ENCODE data around the gene LAMA3.

LAMA3 gene

GRCh38 chr18:23671564-23671963 is 17.7 kb upstream of the LAMA3 start:
- no peak for DNase-seq

- no peak for DNase-seq
Observed at GRCh38 chr18:23673725-23674124, 15.5 kb upstream of the LAMA3 start.

- no peak for DNase-seq
Observed at GRCh38 chr18:23675236-23675635, 14.0 kb upstream of the LAMA3 start.

- DNase-seq = no peak
Observed at GRCh38 chr18:23675896-23676295, 13.4 kb upstream of the LAMA3 start.

- no peak for DNase-seq
Observed at GRCh38 chr18:23682045-23682444, 7.2 kb upstream of the LAMA3 start.

GRCh38 chr18:23682472-23682871 is 6.8 kb upstream of the LAMA3 start:
- DNase-seq = no peak

- DNase-seq = no peak
Observed at GRCh38 chr18:23683155-23683554, 6.1 kb upstream of the LAMA3 start.

- peak; percentile 22 for DNase-seq
Observed at GRCh38 chr18:23683671-23684070, 5.6 kb upstream of the LAMA3 start.

- DNase-seq = no peak
Observed at GRCh38 chr18:23684515-23685197, 4.6 kb upstream of the LAMA3 start.

GRCh38 chr18:23688528-23688927 is 725 bp upstream of the LAMA3 start:
- DNase-seq = no peak

GRCh38 chr18:23689616-23690504 is 607 bp downstream of the LAMA3 start:
- DNase-seq = peak; percentile 12

GRCh38 chr18:23690505-23691068 is 1.3 kb downstream of the LAMA3 start:
- DNase-seq = no peak

GRCh38 chr18:23693846-23694245 is 4.6 kb downstream of the LAMA3 start:
- no peak for DNase-seq

GRCh38 chr18:23694637-23695430 is 5.6 kb downstream of the LAMA3 start:
- DNase-seq = no peak

GRCh38 chr18:23701017-23701416 is 11.8 kb downstream of the LAMA3 start:
- no peak for DNase-seq

GRCh38 chr18:23701544-23702064 is 12.4 kb downstream of the LAMA3 start:
- DNase-seq = no peak

- no peak for DNase-seq
Observed at GRCh38 chr18:23702606-23703005, 13.4 kb downstream of the LAMA3 start.

GRCh38 chr18:23703057-23703986 is 14.1 kb downstream of the LAMA3 start:
- DNase-seq = peak; percentile 23

GRCh38 chr18:23703987-23704384 is 14.7 kb downstream of the LAMA3 start:
- DNase-seq = no peak

- DNase-seq = no peak
Observed at GRCh38 chr18:23704806-23705205, 15.6 kb downstream of the LAMA3 start.

- DNase-seq = no peak
Observed at GRCh38 chr18:23706971-23707640, 17.9 kb downstream of the LAMA3 start.

Measured in DMS79 treated with DMSO at 0.1 percent for 48 hours (cell line).